ENCODE results near the gene KCNB1.

The KCNB1 gene

GRCh38 chr20:49433333-49433732, 49.1 kb downstream of the KCNB1 start:
- Histone ChIP-seq H3K79me2 (ENCODE audit: control insufficient read depth, low read length) (no peaks in the 10 kb centered on the region), H3K4me2 (ENCODE audit: low read length) (no peak overlapping the region), H3K36me3 (ENCODE audit: control insufficient read depth, low read length) (no peaks in the 10 kb centered on the region), H3K4me1 (ENCODE audit: control insufficient read depth, low read length) (no peaks in the 10 kb centered on the region), H4K20me1 (ENCODE audit: control insufficient read depth, insufficient read depth, low read depth, low read length) (no peaks in the 10 kb centered on the region), H3K9me2 (replicated peaks; ENCODE audit: control insufficient read depth, low read length) (no peaks in the 10 kb centered on the region), H3K4me3 (ENCODE audit: low read length) (no peak overlapping the region), H3F3A (ENCODE audit: control insufficient read depth, insufficient read depth) (no peaks in the 10 kb centered on the region), H3K27me3 (ENCODE audit: control insufficient read depth, low read length) (peaks cover 21% of the 10 kb centered on the region), H3K27ac (ENCODE audit: low read depth, low read length) (no peak overlapping the region), H3K9me3 (ENCODE audit: control insufficient read depth, insufficient read depth, low read length) (no peaks in the 10 kb centered on the region)
- TF ChIP-seq CTCF (IDR thresholded peaks at IDR 0.05; ENCODE audit: low read depth, low read length, poor library complexity, severe bottlenecking) (no peak), EZH2phosphoT487 (IDR thresholded peaks at IDR 0.05; ENCODE audit: borderline replicate concordance, low read length) (no peak)

DNA sequence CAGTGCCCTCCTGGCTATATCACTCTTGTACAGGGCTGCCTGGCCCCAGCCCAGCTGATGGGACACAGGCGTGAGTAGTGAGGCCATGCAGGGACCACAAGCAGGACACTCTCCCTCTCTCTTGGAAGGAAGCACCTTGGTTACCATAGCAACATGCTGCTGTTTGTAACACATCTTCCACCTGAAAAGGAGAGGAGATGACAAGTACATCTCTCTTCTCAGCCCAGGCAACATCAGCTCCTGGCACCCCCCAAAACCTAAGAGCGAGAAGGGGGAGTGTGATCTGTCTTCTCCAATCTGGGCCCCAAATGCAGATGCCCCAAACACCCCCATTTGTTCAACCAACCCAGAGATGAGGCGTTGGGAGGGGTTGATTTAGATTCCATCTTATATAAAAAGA, 49.9 kb downstream of the KCNB1 start:
- Histone ChIP-seq H3K27me3 (ENCODE audit: control insufficient read depth, low read length) (peaks cover 23% of the 10 kb centered on the region), H3K27ac (ENCODE audit: low read depth, low read length) (no peak overlapping the region), H3K36me3 (ENCODE audit: control insufficient read depth, low read length) (no peaks in the 10 kb centered on the region), H3K9me2 (replicated peaks; ENCODE audit: control insufficient read depth, low read length) (no peaks in the 10 kb centered on the region), H3K4me1 (ENCODE audit: control insufficient read depth, low read length) (no peaks in the 10 kb centered on the region), H3K9me3 (ENCODE audit: control insufficient read depth, insufficient read depth, low read length) (no peaks in the 10 kb centered on the region), H3K4me2 (ENCODE audit: low read length) (no peak overlapping the region), H3K79me2 (ENCODE audit: control insufficient read depth, low read length) (no peaks in the 10 kb centered on the region), H3F3A (ENCODE audit: control insufficient read depth, insufficient read depth) (no peaks in the 10 kb centered on the region), H4K20me1 (ENCODE audit: control insufficient read depth, insufficient read depth, low read depth, low read length) (no peaks in the 10 kb centered on the region), H3K4me3 (ENCODE audit: low read length) (no peak overlapping the region)
- no peak for TF ChIP-seq EZH2phosphoT487 (IDR thresholded peaks at IDR 0.05; ENCODE audit: borderline replicate concordance, low read length)
- TF ChIP-seq CTCF (IDR thresholded peaks at IDR 0.05; ENCODE audit: low read depth, low read length, poor library complexity, severe bottlenecking): no peak

DNA sequence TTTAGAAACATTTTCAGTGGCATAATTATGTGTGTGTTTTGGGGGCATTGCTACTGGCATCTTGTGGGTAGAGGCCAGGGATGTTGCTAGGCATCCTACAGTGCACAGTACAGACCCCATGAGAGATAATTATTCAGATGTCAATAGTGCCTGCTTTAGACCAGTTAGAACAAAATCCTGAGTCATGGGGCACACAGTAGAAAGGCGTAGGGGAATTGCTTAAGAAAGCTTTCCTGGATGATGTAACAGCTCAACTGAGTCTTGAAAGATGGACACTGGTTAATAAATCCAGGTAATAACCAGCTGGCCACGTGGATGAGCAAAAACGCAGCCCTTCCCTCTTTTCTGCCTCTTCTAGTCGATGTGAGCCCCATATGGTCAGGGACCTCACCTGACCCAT, 51.1 kb downstream of the KCNB1 start:
- H3K27me3 ChIP-seq (ENCODE audit: control insufficient read depth, low read length): peaks cover 23% of the 10 kb centered on the region
- no peaks in the 10 kb centered on the region for H3K9me2 ChIP-seq (replicated peaks; ENCODE audit: control insufficient read depth, low read length)
- H3K36me3 ChIP-seq (ENCODE audit: control insufficient read depth, low read length): no peaks in the 10 kb centered on the region
- H3F3A ChIP-seq (ENCODE audit: control insufficient read depth, insufficient read depth): no peaks in the 10 kb centered on the region
- no peaks in the 10 kb centered on the region for H4K20me1 ChIP-seq (ENCODE audit: control insufficient read depth, insufficient read depth, low read depth, low read length)
- H3K27ac ChIP-seq (ENCODE audit: low read depth, low read length): no peak overlapping the region
- H3K9me3 ChIP-seq (ENCODE audit: control insufficient read depth, insufficient read depth, low read length): no peaks in the 10 kb centered on the region
- TF ChIP-seq EZH2phosphoT487 (IDR thresholded peaks at IDR 0.05; ENCODE audit: borderline replicate concordance, low read length): no peak
- no peak for TF ChIP-seq CTCF (IDR thresholded peaks at IDR 0.05; ENCODE audit: low read depth, low read length, poor library complexity, severe bottlenecking)
- H3K4me3 ChIP-seq (ENCODE audit: low read length): no peak overlapping the region
- H3K4me2 ChIP-seq (ENCODE audit: low read length): no peak overlapping the region
- no peaks in the 10 kb centered on the region for H3K4me1 ChIP-seq (ENCODE audit: control insufficient read depth, low read length)
- no peaks in the 10 kb centered on the region for H3K79me2 ChIP-seq (ENCODE audit: control insufficient read depth, low read length)

GRCh38 chr20:49430320-49430719, 52.1 kb downstream of the KCNB1 start:
- no peaks in the 10 kb centered on the region for H3K4me1 ChIP-seq (ENCODE audit: control insufficient read depth, low read length)
- no peak overlapping the region for H3K27ac ChIP-seq (ENCODE audit: low read depth, low read length)
- no peaks in the 10 kb centered on the region for H3F3A ChIP-seq (ENCODE audit: control insufficient read depth, insufficient read depth)
- H3K36me3 ChIP-seq (ENCODE audit: control insufficient read depth, low read length): no peaks in the 10 kb centered on the region
- H3K79me2 ChIP-seq (ENCODE audit: control insufficient read depth, low read length): no peaks in the 10 kb centered on the region
- no peaks in the 10 kb centered on the region for H4K20me1 ChIP-seq (ENCODE audit: control insufficient read depth, insufficient read depth, low read depth, low read length)
- TF ChIP-seq CTCF (IDR thresholded peaks at IDR 0.05; ENCODE audit: low read depth, low read length, poor library complexity, severe bottlenecking) (no peak), EZH2phosphoT487 (IDR thresholded peaks at IDR 0.05; ENCODE audit: borderline replicate concordance, low read length) (no peak)
- H3K9me2 ChIP-seq (replicated peaks; ENCODE audit: control insufficient read depth, low read length): no peaks in the 10 kb centered on the region
- H3K27me3 ChIP-seq (ENCODE audit: control insufficient read depth, low read length): peaks cover 21% of the 10 kb centered on the region
- no peaks in the 10 kb centered on the region for H3K9me3 ChIP-seq (ENCODE audit: control insufficient read depth, insufficient read depth, low read length)
- H3K4me2 ChIP-seq (ENCODE audit: low read length): no peak overlapping the region
- no peak overlapping the region for H3K4me3 ChIP-seq (ENCODE audit: low read length)

All from DOHH2 (cell line).